ENCODE results near the gene MAST1.
"Not testable (repeated sequence)": the region's sequence is repeated elsewhere in the genome, so short reads cannot be mapped to it uniquely, and the experiment has no call there.

MAST1 gene

GRCh38 chr19:12912571-12912970 lies 74.3 kb downstream of the MAST1 start:
- no peak for DNase-seq (ENCODE audit: low read depth)
- no peak for TF ChIP-seq CTCF (conservative IDR thresholded peaks at IDR 0.05; ENCODE audit: control insufficient read depth, insufficient read depth, low read depth, low read length)
- no peak overlapping the region for H3K4me3 ChIP-seq (ENCODE audit: control insufficient read depth, low read depth, low read length)

DNA sequence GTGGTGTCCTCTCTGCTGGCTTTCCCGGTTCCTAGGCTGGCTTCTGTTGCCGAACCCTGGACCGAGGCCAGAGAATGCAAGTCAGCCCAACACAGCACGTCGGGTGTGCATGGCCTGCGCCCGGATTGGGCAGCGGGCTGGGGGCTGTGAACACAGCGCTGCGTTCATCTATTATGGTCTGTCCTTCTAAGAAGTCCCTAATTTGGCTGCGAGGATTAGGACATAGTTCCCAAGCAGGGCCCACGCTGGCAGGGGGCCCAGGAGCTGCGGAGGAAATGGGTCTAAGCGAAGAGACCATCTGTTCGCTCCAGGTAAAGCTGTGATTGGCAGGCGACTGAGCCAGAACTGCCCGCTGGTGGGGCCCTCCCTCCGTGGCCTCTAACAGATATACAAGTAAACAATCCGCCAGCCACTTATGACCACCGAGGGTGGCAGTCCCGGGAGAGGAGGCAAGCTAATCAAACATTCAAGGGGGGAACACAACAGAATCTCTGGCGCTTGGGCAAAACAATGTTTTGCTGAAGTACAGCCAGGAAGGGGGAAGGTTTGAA lies 74.8 kb downstream of the MAST1 start:
- DNase-seq (ENCODE audit: low read depth): peak; percentile 67
- no peak for TF ChIP-seq CTCF (conservative IDR thresholded peaks at IDR 0.05; ENCODE audit: control insufficient read depth, insufficient read depth, low read depth, low read length)
- H3K4me3 ChIP-seq (ENCODE audit: control insufficient read depth, low read depth, low read length): no peak overlapping the region

GRCh38 chr19:12913851-12914690 lies 75.8 kb downstream of the MAST1 start:
- H3K4me3 ChIP-seq (ENCODE audit: control insufficient read depth, low read depth, low read length): no peak overlapping the region
- no peak for TF ChIP-seq CTCF (conservative IDR thresholded peaks at IDR 0.05; ENCODE audit: control insufficient read depth, insufficient read depth, low read depth, low read length)
- peak; percentile 48 for DNase-seq (ENCODE audit: low read depth)

DNA sequence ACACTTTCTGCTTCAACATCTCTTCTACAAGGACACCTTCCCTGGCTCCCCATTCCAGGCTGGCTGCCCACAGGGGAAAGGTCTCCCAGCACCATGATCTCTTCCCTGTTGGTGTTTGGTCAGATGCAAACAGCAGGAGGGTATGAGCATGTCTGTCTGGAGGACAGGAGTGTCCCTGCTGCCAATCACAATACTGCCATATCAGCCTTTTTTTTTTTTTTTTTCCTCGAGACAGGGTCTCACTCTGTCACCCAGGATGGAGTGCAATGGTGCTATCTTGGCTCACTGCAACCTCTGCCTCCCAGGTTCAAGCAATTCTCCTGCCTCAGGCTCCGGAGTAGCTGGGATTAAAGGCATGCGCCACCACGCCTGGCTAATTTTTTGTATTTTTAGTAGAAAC lies 77.5 kb downstream of the MAST1 start:
- DNase-seq (ENCODE audit: low read depth); H3K4me3 ChIP-seq (ENCODE audit: control insufficient read depth, low read depth, low read length): not testable (repeated sequence)

- no peak overlapping the region for H3K4me3 ChIP-seq (ENCODE audit: control insufficient read depth, low read depth, low read length)
- DNase-seq (ENCODE audit: low read depth): no peak
- no peak for TF ChIP-seq CTCF (conservative IDR thresholded peaks at IDR 0.05; ENCODE audit: control insufficient read depth, insufficient read depth, low read depth, low read length)
Measured at GRCh38 chr19:12918253-12918652, 79.9 kb downstream of the MAST1 start.

DNA sequence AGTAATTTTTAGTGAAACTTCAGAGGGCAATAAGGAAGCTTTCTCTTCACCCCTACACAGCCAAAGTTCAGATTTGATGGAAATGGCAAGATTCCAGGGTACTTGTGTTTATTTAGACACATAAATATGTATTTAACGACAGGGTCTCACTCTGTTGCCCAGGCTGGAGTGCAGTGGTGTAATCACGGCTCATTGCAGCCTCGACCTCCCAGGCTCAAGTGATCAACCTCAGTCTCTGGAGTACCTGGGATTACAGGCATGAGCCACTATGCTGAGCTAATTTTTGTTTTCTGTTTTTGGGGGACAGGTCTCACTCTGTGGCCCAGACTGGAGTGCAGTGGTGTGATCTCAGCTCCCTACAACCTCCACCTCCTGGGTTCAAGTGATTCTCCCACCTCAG lies 82.7 kb downstream of the MAST1 start:
- H3K4me3 ChIP-seq (ENCODE audit: control insufficient read depth, low read depth, low read length): no peak overlapping the region
- DNase-seq (ENCODE audit: low read depth): no peak
- no peak for TF ChIP-seq CTCF (conservative IDR thresholded peaks at IDR 0.05; ENCODE audit: control insufficient read depth, insufficient read depth, low read depth, low read length)

DNA sequence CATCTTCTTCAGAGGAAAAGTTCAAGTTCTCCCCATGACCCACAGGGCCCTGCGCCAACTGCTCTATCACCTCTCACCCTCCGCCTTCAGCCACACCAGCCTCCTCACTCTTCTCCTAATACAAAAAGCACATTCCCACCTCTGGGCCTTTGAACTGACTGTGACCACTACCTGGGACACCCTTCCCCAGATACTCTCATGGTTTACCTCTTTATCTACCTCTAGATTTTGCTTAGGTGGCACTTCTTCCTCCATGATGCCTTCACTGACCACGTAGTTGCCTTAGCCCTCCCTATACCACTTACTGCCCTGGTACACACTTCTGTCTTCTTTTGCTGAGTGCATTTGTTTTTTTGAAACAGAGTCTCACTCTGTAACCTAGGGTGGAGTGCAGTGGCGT lies 84.6 kb downstream of the MAST1 start:
- no peak for DNase-seq (ENCODE audit: low read depth)
- H3K4me3 ChIP-seq (ENCODE audit: control insufficient read depth, low read depth, low read length): no peak overlapping the region
- no peak for TF ChIP-seq CTCF (conservative IDR thresholded peaks at IDR 0.05; ENCODE audit: control insufficient read depth, insufficient read depth, low read depth, low read length)

Measured in fibroblast of mammary gland (primary cell).